ENCODE results near the gene SIAH3. TPM values are rescaled to one million over a fixed set of nuclear protein-coding genes. Genes with fewer than 3 reads are reported as not detected.

SIAH3 gene
- total RNA-seq, 1 experiment from 2014 or later = not detected

- no peak overlapping the region for H2BK12ac ChIP-seq (ENCODE audit: insufficient read length, low read depth, low read length)
Observed at GRCh38 chr13:45737571-45738017, 114.0 kb downstream of the SIAH3 start.

More at GRCh38 chr13:45737571-45738017, 114.0 kb downstream of the SIAH3 start:
- Histone ChIP-seq H2BK120ac (ENCODE audit: low read depth, low read length, poor library complexity, severe bottlenecking) (no peak overlapping the region), H3K4me2 (ENCODE audit: insufficient read depth, insufficient read length, low read length) (no peak overlapping the region), H3K14ac (ENCODE audit: insufficient read depth, low read length) (no peak overlapping the region), H4K91ac (ENCODE audit: insufficient read length, low read depth, low read length) (no peak overlapping the region), H4K5ac (ENCODE audit: insufficient read length, low read depth, low read length) (no peak overlapping the region), H3K27me3 (ENCODE audit: insufficient read depth, low read length) (no peaks in the 10 kb centered on the region), H3K4me1 (ENCODE audit: insufficient read depth, low read length) (no peaks in the 10 kb centered on the region), H2BK5ac (ENCODE audit: insufficient read length, low read length) (no peak overlapping the region), H2BK20ac (ENCODE audit: low read depth, low read length, poor library complexity, severe bottlenecking) (no peak overlapping the region), H3K79me2 (ENCODE audit: insufficient read depth, low read length) (no peaks in the 10 kb centered on the region), H3K9ac (ENCODE audit: extremely low read depth, insufficient read length, low read length) (no peak overlapping the region), H2AFZ (ENCODE audit: low read length) (no peak overlapping the region), H3K79me1 (ENCODE audit: insufficient read depth, low read depth, low read length, poor library complexity, severe bottlenecking) (no peaks in the 10 kb centered on the region), H3K23ac (ENCODE audit: insufficient read length, low read depth, low read length) (no peak overlapping the region), H3K9me3 (ENCODE audit: control insufficient read depth, low read depth, low read length) (no peaks in the 10 kb centered on the region), H3K27ac (ENCODE audit: insufficient read length, low read depth, low read length) (no peak overlapping the region), H2AK5ac (ENCODE audit: insufficient read length, low read length) (no peak overlapping the region), H4K8ac (replicated peaks; ENCODE audit: insufficient read length, low read depth, low read length) (no peak overlapping the region), H2BK15ac (ENCODE audit: low read depth, low read length) (no peak overlapping the region), H3T11ph (ENCODE audit: low read length) (no peak overlapping the region), H3K4ac (ENCODE audit: low read depth, low read length) (no peak overlapping the region), H4K20me1 (ENCODE audit: control insufficient read depth, insufficient read depth, insufficient read length) (no peaks in the 10 kb centered on the region), H3K23me2 (ENCODE audit: insufficient read length, low read depth, low read length, poor library complexity, severe bottlenecking) (no peaks in the 10 kb centered on the region), H3K56ac (ENCODE audit: insufficient read length, low read depth, low read length) (no peak overlapping the region), H3K18ac (ENCODE audit: insufficient read length, low read depth, low read length) (no peak overlapping the region)
- H3K36me3 Mint-ChIP-seq (ENCODE audit: insufficient read depth in 1 of 3, low read depth in 3 of 3) = 0 out of 7 replicates have a peak, but pooled peaks cover 0 to 1% (median 0%) of the 10 kb centered on the region in 3 experiments
- no peaks in the 10 kb centered on the region for H3K27me3 Mint-ChIP-seq (ENCODE audit: low read depth)
- DNase-seq = peak; percentile 65
- no peak overlapping the region for H3K4me3 Mint-ChIP-seq
- H3K4me1 Mint-ChIP-seq = no peaks in the 10 kb centered on the region
- peaks cover 3% of the 10 kb centered on the region in 2 experiments; a peak in 3 of 5 replicates for H3K9me3 Mint-ChIP-seq
- no CpG with 5 or more reads among the region's 2 CpGs for WGBS (ENCODE audit: extremely low coverage, insufficient read length, low lambda C conversion rate)
- TF ChIP-seq CTCF (conservative IDR thresholded peaks at IDR 0.05) = peak; percentile 66
- H3K27ac Mint-ChIP-seq = no peak overlapping the region; a peak in 1 of 7 replicates
